Measurements from ENCODE around the gene FAM13A.
"Not testable (repeated sequence)": the region's sequence is repeated elsewhere in the genome, so short reads cannot be mapped to it uniquely, and the experiment has no call there.

The FAM13A gene

GRCh38 chr4:88892646-88893045, 164.3 kb downstream of the FAM13A start:
- no peak for DNase-seq

GRCh38 chr4:88891636-88892035, 165.3 kb downstream of the FAM13A start:
- DNase-seq, result no peak

- DNase-seq, result not testable (repeated sequence)
Measured at GRCh38 chr4:88887409-88887808, 169.6 kb downstream of the FAM13A start.

GRCh38 chr4:88881227-88881569, 175.8 kb downstream of the FAM13A start:
- DNase-seq, result no peak

- no peak for DNase-seq
Measured at GRCh38 chr4:88880501-88881226, 176.3 kb downstream of the FAM13A start.

GRCh38 chr4:88879991-88880390, 177.0 kb downstream of the FAM13A start:
- no peak for DNase-seq

GRCh38 chr4:88878642-88879041, 178.3 kb downstream of the FAM13A start:
- no peak for DNase-seq

- no peak for DNase-seq
Measured at GRCh38 chr4:88870428-88870827, 186.6 kb downstream of the FAM13A start.

GRCh38 chr4:88868510-88868909, 188.5 kb downstream of the FAM13A start:
- DNase-seq, result no peak

GRCh38 chr4:88866862-88867550, 190.0 kb downstream of the FAM13A start:
- DNase-seq, result peak; percentile 94

GRCh38 chr4:88865466-88865865, 191.5 kb downstream of the FAM13A start:
- no peak for DNase-seq

- no peak for DNase-seq
Measured at GRCh38 chr4:88865046-88865445, 191.9 kb downstream of the FAM13A start.

- DNase-seq, result no peak
Measured at GRCh38 chr4:88860586-88860985, 196.4 kb downstream of the FAM13A start.

GRCh38 chr4:88859191-88859812, 197.7 kb downstream of the FAM13A start:
- DNase-seq, result no peak

GRCh38 chr4:88858752-88859151, 198.2 kb downstream of the FAM13A start:
- DNase-seq, result no peak

- DNase-seq, result no peak
Measured at GRCh38 chr4:88857588-88857987, 199.4 kb downstream of the FAM13A start.

GRCh38 chr4:88854481-88854880, 202.5 kb downstream of the FAM13A start:
- DNase-seq, result no peak

- not testable (repeated sequence) for DNase-seq
Measured at GRCh38 chr4:88853583-88853982, 203.4 kb downstream of the FAM13A start.

- DNase-seq, result no peak
Measured at GRCh38 chr4:88846206-88846790, 210.7 kb downstream of the FAM13A start.

- DNase-seq, result peak; percentile 71
Measured at GRCh38 chr4:88843067-88843685, 213.8 kb downstream of the FAM13A start.

GRCh38 chr4:88841635-88842034, 215.3 kb downstream of the FAM13A start:
- DNase-seq, result no peak

- DNase-seq, result no peak
Measured at GRCh38 chr4:88836216-88836615, 220.8 kb downstream of the FAM13A start.

- no peak for DNase-seq
Measured at GRCh38 chr4:88831031-88831430, 226.0 kb downstream of the FAM13A start.

All from NCI-H2029 treated with DMSO at 0.1 percent for 48 hours (cell line).